ENCODE data around the gene SPON1. TPM values are rescaled to one million over a fixed set of nuclear protein-coding genes. Genes with fewer than 3 reads are reported as not detected.

The SPON1 gene
- total and polyA plus RNA-seq, 2 experiments from 2014 or later: 2.9 to 6.4 TPM

- Histone ChIP-seq H3K4me2 (no peak overlapping the region), H2AFZ (no peak overlapping the region), H3K4me3 (no peak overlapping the region), H4K20me1 (replicated peaks; ENCODE audit: insufficient read depth) (peaks cover 10% of the 10 kb centered on the region), H3K4me1 (ENCODE audit: insufficient read depth) (peaks cover 4% of the 10 kb centered on the region; the same call in 1 of the 2 replicates), H3K9me2 (ENCODE audit: insufficient read depth) (no peaks in the 10 kb centered on the region), H3F3A (replicated peaks; ENCODE audit: low read depth) (peaks cover 25% of the 10 kb centered on the region), H3K36me3 (ENCODE audit: insufficient read depth) (peaks cover 45% of the 10 kb centered on the region), H3K79me2 (replicated peaks; ENCODE audit: insufficient read depth) (peaks cover 5% of the 10 kb centered on the region; the same call in 1 of the 2 replicates), H3K27ac (ENCODE audit: low read depth) (peak overlapping the region; percentile 42; the same call in 1 of the 2 replicates), H3K27me3 (ENCODE audit: insufficient read depth) (no peaks in the 10 kb centered on the region)
- H3K9me3 Mint-ChIP-seq: peaks cover 28% of the 10 kb centered on the region
- TF ChIP-seq CREB1 (CRISPR knock-in tag; IDR thresholded peaks at IDR 0.05; ENCODE audit: low read depth) (no peak), NANOG (IDR thresholded peaks at IDR 0.05; ENCODE audit: borderline replicate concordance) (no peak), REST (IDR thresholded peaks at IDR 0.05; ENCODE audit: unreplicated experiment) (no peak), EZH2 (IDR thresholded peaks at IDR 0.05; ENCODE audit: low read depth, unreplicated experiment) (no peak), EZH2phosphoT487 (IDR thresholded peaks at IDR 0.05; ENCODE audit: unreplicated experiment) (no peak), STAT1 (IDR thresholded peaks at IDR 0.05; ENCODE audit: unreplicated experiment) (no peak), CTCF (conservative IDR thresholded peaks at IDR 0.05; ENCODE audit: low read depth in 2 of 2) (no peak), ZNF462 (CRISPR knock-in tag; IDR thresholded peaks at IDR 0.05) (no peak), POLR2AphosphoS5 (IDR thresholded peaks at IDR 0.05; ENCODE audit: low read depth) (no peak), ZNF114 (CRISPR knock-in tag; IDR thresholded peaks at IDR 0.05) (no peak), ZNF331 (CRISPR knock-in tag; IDR thresholded peaks at IDR 0.05; ENCODE audit: low read depth) (no peak), JUNB (IDR thresholded peaks at IDR 0.05; ENCODE audit: unreplicated experiment) (no peak), ETS1 (IDR thresholded peaks at IDR 0.05) (no peak)
- peaks cover 42% of the 10 kb centered on the region for H3K27me3 Mint-ChIP-seq (ENCODE audit: insufficient read depth, low read depth, poor library complexity)
- peaks cover 90% of the 10 kb centered on the region for H3K36me3 Mint-ChIP-seq (ENCODE audit: low read depth)
- H3K27ac Mint-ChIP-seq: peak overlapping the region; percentile 70; the same call in 1 of the 2 replicates
- ATAC-seq (no peak; the same call in 2 of the 3 replicates), DNase-seq (ENCODE audit: low spot score) (no peak)
- H3K4me1 Mint-ChIP-seq: peaks cover 20% of the 10 kb centered on the region
- no peak overlapping the region for H3K4me3 Mint-ChIP-seq
Measured at GRCh38 chr11:14275076-14275475, 312.6 kb downstream of the SPON1 start.
